Right atrium auricular region (tissue), 2 donors: ENCODE results near the gene TMEM116. TPM values are rescaled to one million over a fixed set of nuclear protein-coding genes. Genes with fewer than 3 reads are reported as not detected.
A peak's percentile ranks its signal among the peaks of the same experiment; 100 is the strongest.
"Not testable (repeated sequence)": the region's sequence is repeated elsewhere in the genome, so short reads cannot be mapped to it uniquely, and the experiment has no call there.

Experiments
- DNase-seq: peaks from one replicate; pipeline ENCODE4 v3.0.0-alpha.2; 2019; ENCODE audit warnings: low spot score
- H3K27ac ChIP-seq, 2 donors: fragments of 200-600 bp; sonication (generic); 1 replicate in 1 of 2; 2 replicates in 1 of 2; pipeline ENCODE4 v1.5.1; 2016 to 2019
- H3K27me3 ChIP-seq, 2 donors: fragments of 200-600 bp; sonication (generic); one replicate each; pipeline versions ENCODE4 v1.5.1 to v1.6.0; 2017 to 2019
- H3K36me3 ChIP-seq: fragments of 200-600 bp; sonication (generic); one replicate; pipeline ENCODE4 v1.5.1; 2016
- H3K4me1 ChIP-seq, 2 donors: fragments of 200-600 bp; sonication (generic); one replicate each; pipeline versions ENCODE4 v1.5.1 to v1.6.0; 2017 to 2019
- H3K4me3 ChIP-seq, 2 donors: fragments of 200-600 bp; sonication (generic); 1 replicate in 1 of 2; 2 replicates in 1 of 2; pipeline ENCODE4 v1.5.1; 2017 to 2019; ENCODE audit warnings: mild to moderate bottlenecking in 1 of 2, moderate library complexity in 1 of 2
- H3K9me3 ChIP-seq, 2 donors: fragments of 200-600 bp; sonication (generic); one replicate each; pipeline ENCODE4 v1.5.1; 2019
- CTCF ChIP-seq, 2 donors: fragments of 200-600 bp; sonication (generic); IDR thresholded peaks; one replicate each; pipeline ENCODE4 v1.5.1; 2019; ENCODE audit warnings: antibody characterized with exemption in 2 of 2
- total RNA-seq, 2 donors: library from RNA; depleted of rRNA; stranded (reverse); fragments of >200 nt; gene quantifications; one replicate each; pipeline ENCODE4 v1.1.0, GENCODE V29; 2016

TMEM116 gene
- 10 to 100 TPM in 1 of 2 donors, 1 to 10 TPM in 1; 9.3 to 30.0 TPM for total RNA-seq

- Histone ChIP-seq H3K36me3 (peaks cover 7% of the 10 kb centered on the region), H3K4me3 (peak within 1 kb of the TSS; percentile 82 to 99), H3K27me3 (no peaks in the 10 kb centered on the region), H3K27ac (peak within 1 kb of the TSS; percentile 93 to 99), H3K9me3 (no peaks in the 10 kb centered on the region), H3K4me1 (peaks cover 0 to 26% of the 10 kb centered on the region in 2 donors)
- DNase-seq = peak; percentile 100
- peak; percentile 31 to 58 for TF ChIP-seq CTCF (IDR thresholded peaks at IDR 0.05)
Observed at GRCh38 chr12:112012775-112013600, at the start of gene TMEM116, which contains the start of gene ERP29. TSS of gene TMEM116 (minus strand) at chr12:112013165. CDS start at chr12:112005270, 7,895 bp downstream. TSS of gene ERP29 (plus strand) at chr12:112013426. CDS start at chr12:112013466, 40 bp downstream.

- H3K4me3 ChIP-seq = no peak overlapping the region
- no peak overlapping the region for H3K27ac ChIP-seq
- no peaks in the 10 kb centered on the region for H3K9me3 ChIP-seq
- H3K4me1 ChIP-seq = no peaks in the 10 kb centered on the region
- no peak for TF ChIP-seq CTCF (IDR thresholded peaks at IDR 0.05)
- no peak for DNase-seq
- no peaks in the 10 kb centered on the region for H3K27me3 ChIP-seq
- H3K36me3 ChIP-seq = peaks cover 81% of the 10 kb centered on the region
Observed at GRCh38 chr12:112061137-112061536, 48.2 kb upstream of the TMEM116 start.

GRCh38 chr12:112049351-112049750 lies 36.4 kb upstream of the TMEM116 start:
- Histone ChIP-seq H3K4me1 (no peaks in the 10 kb centered on the region), H3K27ac (no peak overlapping the region)
- TF ChIP-seq CTCF (IDR thresholded peaks at IDR 0.05) = no peak

GRCh38 chr12:112046003-112046402 lies 33.0 kb upstream of the TMEM116 start:
- Histone ChIP-seq H3K27ac (no peak overlapping the region), H3K36me3 (peaks cover 87% of the 10 kb centered on the region), H3K4me1 (no peaks in the 10 kb centered on the region)

More at GRCh38 chr12:112049351-112049750, 36.4 kb upstream of the TMEM116 start:
- Histone ChIP-seq H3K9me3 (no peaks in the 10 kb centered on the region), H3K27me3 (no peaks in the 10 kb centered on the region), H3K36me3 (peaks cover 81% of the 10 kb centered on the region), H3K4me3 (no peak overlapping the region)
- DNase-seq = no peak

GRCh38 chr12:112036614-112037013 lies 23.6 kb upstream of the TMEM116 start:
- not testable (repeated sequence) for H3K4me3 ChIP-seq, DNase-seq, H3K27me3 ChIP-seq, H3K9me3 ChIP-seq, H3K27ac ChIP-seq, H3K4me1 ChIP-seq
- peaks cover 67% of the 10 kb centered on the region for H3K36me3 ChIP-seq

More at GRCh38 chr12:112046003-112046402, 33.0 kb upstream of the TMEM116 start:
- no peak for DNase-seq
- no peak for TF ChIP-seq CTCF (IDR thresholded peaks at IDR 0.05)
- no peaks in the 10 kb centered on the region for H3K9me3 ChIP-seq
- H3K4me3 ChIP-seq = no peak overlapping the region
- no peaks in the 10 kb centered on the region for H3K27me3 ChIP-seq

- no peak for TF ChIP-seq CTCF (IDR thresholded peaks at IDR 0.05)
- H3K27ac ChIP-seq = no peak overlapping the region
- no peak for DNase-seq
- H3K9me3 ChIP-seq = no peaks in the 10 kb centered on the region
- peaks cover 58% of the 10 kb centered on the region for H3K36me3 ChIP-seq
- H3K27me3 ChIP-seq = no peaks in the 10 kb centered on the region
- H3K4me3 ChIP-seq = no peak overlapping the region
- H3K4me1 ChIP-seq = no peaks in the 10 kb centered on the region
Observed at GRCh38 chr12:112035219-112035785, 22.3 kb upstream of the TMEM116 start.
